HEK293 (cell line): ENCODE measurements around the gene GRM4.

Experiments used
- CTCF ChIA-PET: fragments of 350-600 bp; formaldehyde crosslinking; extraction: SDS; loops from one replicate; lab custom pipeline; 2021; ENCODE audit warnings: antibody characterized with exemption; lab: Yijun Ruan, JAX
- POLR2A ChIA-PET: fragments of 300-600 bp; formaldehyde crosslinking; extraction: SDS; loops from one replicate; lab custom pipeline; 2020; ENCODE audit warnings: antibody characterized with exemption, inconsistent platforms; lab: Yijun Ruan, JAX
- H3K27ac ChIP-seq: fragments of 200-500 bp; sonication (Bioruptor generic); 2 replicates; pipeline ENCODE4 v1.5.1; 2014; ENCODE audit warnings: low read depth, low read length, control low read depth, inconsistent platforms; ENCODE audit errors: extremely low read depth
- H3K36me3 ChIP-seq, 2 experiments: fragments of 200-500 bp in 1 of 2; sonication (Bioruptor generic) in 1 of 2; 1 replicate in 1 of 2; 2 replicates in 1 of 2; pipeline ENCODE4 v1.5.1; 2014 to 2017; ENCODE audit warnings: inconsistent platforms in 2 of 2, low read length in 2 of 2; ENCODE audit not compliant: control insufficient read depth in 2 of 2, insufficient read depth in 1 of 2
- H3K4me1 ChIP-seq: fragments of 200-500 bp; sonication (Bioruptor generic); 2 replicates; pipeline ENCODE4 v1.5.1; 2014; ENCODE audit warnings: mild to moderate bottlenecking, low read length, inconsistent platforms; ENCODE audit not compliant: control insufficient read depth, insufficient read depth
- H3K4me3 ChIP-seq: 2 replicates; pipeline ENCODE4 v1.5.1; 2011; ENCODE audit warnings: low read depth, mild to moderate bottlenecking, control low read depth, low read length, moderate library complexity
- H3K9me3 ChIP-seq: fragments of 200-500 bp; sonication (Bioruptor generic); 2 replicates; pipeline ENCODE4 v1.5.1; 2014; ENCODE audit warnings: low read depth, low read length, inconsistent platforms; ENCODE audit not compliant: control insufficient read depth, insufficient read depth
- GLI4 ChIP-seq: fragments of 450-650 bp; formaldehyde crosslinking; IDR thresholded peaks from 2 replicates; pipeline ENCODE4 v1.5.1; 2016; ENCODE audit warnings: missing biosample characterization, missing genetic modification characterization
- HOXA7 ChIP-seq: sonication (generic); formaldehyde crosslinking; IDR thresholded peaks from 2 replicates; pipeline ENCODE4 v1.8.1; 2022; ENCODE audit warnings: missing genetic modification reagents, borderline replicate concordance
- MEIS1 ChIP-seq: sonication (generic); formaldehyde crosslinking; IDR thresholded peaks from 2 replicates; pipeline ENCODE4 v1.8.1; 2022; ENCODE audit warnings: missing genetic modification reagents, mild to moderate bottlenecking, borderline replicate concordance
- MYNN ChIP-seq: fragments of 450-650 bp; formaldehyde crosslinking; IDR thresholded peaks from 2 replicates; pipeline ENCODE4 v1.5.1; 2016; ENCODE audit warnings: missing biosample characterization, missing genetic modification characterization, borderline replicate concordance
- MZF1 ChIP-seq: fragments of 450-650 bp; formaldehyde crosslinking; IDR thresholded peaks from 2 replicates; pipeline ENCODE4 v1.5.1; 2017; ENCODE audit warnings: missing biosample characterization, missing genetic modification characterization, borderline replicate concordance
- SCRT2 ChIP-seq: fragments of 450-650 bp; formaldehyde crosslinking; IDR thresholded peaks from 2 replicates; pipeline ENCODE4 v1.5.1; 2016; ENCODE audit warnings: missing biosample characterization, missing genetic modification characterization
- YY1 ChIP-seq: fragments of 450-650 bp; formaldehyde crosslinking; IDR thresholded peaks from 2 replicates; pipeline ENCODE4 v1.5.1; 2018; ENCODE audit warnings: missing biosample characterization, missing genetic modification characterization
- ZBTB1 ChIP-seq: fragments of 450-650 bp; formaldehyde crosslinking; IDR thresholded peaks from 2 replicates; pipeline ENCODE4 v1.5.1; 2016; ENCODE audit warnings: missing biosample characterization, missing genetic modification characterization
- ZBTB48 ChIP-seq: fragments of 450-650 bp; formaldehyde crosslinking; IDR thresholded peaks from 2 replicates; pipeline ENCODE4 v1.5.1; 2016; ENCODE audit warnings: missing biosample characterization, missing genetic modification characterization
- ZNF221 ChIP-seq: fragments of 450-650 bp; formaldehyde crosslinking; IDR thresholded peaks from 2 replicates; pipeline ENCODE4 v1.5.1; 2017; ENCODE audit warnings: missing biosample characterization, missing genetic modification characterization, borderline replicate concordance
- ZNF223 ChIP-seq: fragments of 450-650 bp; formaldehyde crosslinking; IDR thresholded peaks from 2 replicates; pipeline ENCODE4 v1.5.1; 2016; ENCODE audit warnings: missing biosample characterization, missing genetic modification characterization
- ZNF280C ChIP-seq: fragments of 450-650 bp; formaldehyde crosslinking; IDR thresholded peaks from 2 replicates; pipeline ENCODE4 v1.5.1; 2016; ENCODE audit warnings: missing biosample characterization, missing genetic modification characterization
- ZNF404 ChIP-seq: fragments of 450-650 bp; formaldehyde crosslinking; IDR thresholded peaks from 2 replicates; pipeline ENCODE4 v1.5.1; 2017; ENCODE audit warnings: missing biosample characterization, missing genetic modification characterization
- ZNF571 ChIP-seq: fragments of 450-650 bp; formaldehyde crosslinking; IDR thresholded peaks from 2 replicates; pipeline ENCODE4 v1.5.0; 2017; ENCODE audit warnings: missing biosample characterization, missing genetic modification characterization
- ZNF623 ChIP-seq: fragments of 450-650 bp; formaldehyde crosslinking; IDR thresholded peaks from 2 replicates; pipeline ENCODE4 v1.5.1; 2016; ENCODE audit warnings: missing biosample characterization, missing genetic modification characterization
- ZNF677 ChIP-seq: fragments of 450-650 bp; IDR thresholded peaks from 2 replicates; pipeline ENCODE4 v1.5.0; 2018; ENCODE audit warnings: missing biosample characterization, mild to moderate bottlenecking, missing genetic modification characterization, moderate library complexity
- ZNF707 ChIP-seq: fragments of 450-650 bp; formaldehyde crosslinking; IDR thresholded peaks from 2 replicates; pipeline ENCODE4 v1.5.1; 2016; ENCODE audit warnings: missing biosample characterization, missing genetic modification characterization
- ZNF76 ChIP-seq: fragments of 450-650 bp; formaldehyde crosslinking; IDR thresholded peaks from 2 replicates; pipeline ENCODE4; 2016; ENCODE audit warnings: low read depth, missing biosample characterization, missing genetic modification characterization, borderline replicate concordance
- TF ChIP-seq, protein P1 (sequence below): fragments of 450-650 bp; formaldehyde crosslinking; IDR thresholded peaks from 2 replicates; pipeline ENCODE4 v1.5.1; 2016; ENCODE audit warnings: missing biosample characterization, missing genetic modification characterization
- TF ChIP-seq, protein P2 (sequence below): fragments of 450-650 bp; formaldehyde crosslinking; IDR thresholded peaks from 2 replicates; pipeline ENCODE4 v1.5.1; 2016; ENCODE audit warnings: missing biosample characterization, missing genetic modification characterization

GRM4 gene

DNA sequence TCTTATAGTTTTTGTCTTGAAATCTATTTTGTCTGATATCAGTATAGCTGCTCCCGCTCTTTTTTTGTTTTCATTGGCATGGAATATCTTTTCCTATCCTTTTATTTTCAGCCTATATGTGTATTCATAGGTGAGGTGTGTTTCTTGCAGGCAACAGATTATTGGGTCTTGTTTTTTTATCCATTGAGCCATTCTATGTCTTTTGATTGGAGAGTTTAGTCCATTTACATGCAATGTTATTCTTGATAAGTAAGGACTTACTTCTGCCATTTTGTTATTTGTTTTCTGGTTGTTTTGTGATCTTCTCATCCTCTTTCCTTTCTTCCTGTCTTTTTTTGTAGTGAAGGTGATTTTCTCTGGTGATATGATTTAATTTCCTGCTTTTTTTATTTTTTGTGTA lies 24.0 kb upstream of the GRM4 start:
- Histone ChIP-seq H3K4me1 (no peaks in the 10 kb centered on the region), H3K9me3 (no peaks in the 10 kb centered on the region)
- CTCF ChIA-PET = interaction anchor here (0.7 to 1.4 kb wide), 3 partner anchors 9 to 235 kb away, joined by 3 to 4 read pairs (median 4); no protein-coding TSS in a partner anchor
- no peak for TF ChIP-seq ZNF280C
- no peak for TF ChIP-seq SCRT2 (tag by site-specific recombination)
- TF ChIP-seq MZF1 (tag by site-specific recombination) = no peak
- no peak for TF ChIP-seq HOXA7 (CRISPR knock-in tag)
- TF ChIP-seq ZNF404 (tag by site-specific recombination) = no peak
- TF ChIP-seq ZNF76 (tag by site-specific recombination) = no peak
- TF ChIP-seq ZBTB1 (tag by site-specific recombination) = no peak
- TF ChIP-seq ZNF571 (tag by site-specific recombination) = no peak
- no peak for TF ChIP-seq GLI4 (tag by site-specific recombination)
- TF ChIP-seq ZNF623 (tag by site-specific recombination) = no peak
- TF ChIP-seq ZBTB48 (tag by site-specific recombination) = no peak
- TF ChIP-seq, protein P1, sequence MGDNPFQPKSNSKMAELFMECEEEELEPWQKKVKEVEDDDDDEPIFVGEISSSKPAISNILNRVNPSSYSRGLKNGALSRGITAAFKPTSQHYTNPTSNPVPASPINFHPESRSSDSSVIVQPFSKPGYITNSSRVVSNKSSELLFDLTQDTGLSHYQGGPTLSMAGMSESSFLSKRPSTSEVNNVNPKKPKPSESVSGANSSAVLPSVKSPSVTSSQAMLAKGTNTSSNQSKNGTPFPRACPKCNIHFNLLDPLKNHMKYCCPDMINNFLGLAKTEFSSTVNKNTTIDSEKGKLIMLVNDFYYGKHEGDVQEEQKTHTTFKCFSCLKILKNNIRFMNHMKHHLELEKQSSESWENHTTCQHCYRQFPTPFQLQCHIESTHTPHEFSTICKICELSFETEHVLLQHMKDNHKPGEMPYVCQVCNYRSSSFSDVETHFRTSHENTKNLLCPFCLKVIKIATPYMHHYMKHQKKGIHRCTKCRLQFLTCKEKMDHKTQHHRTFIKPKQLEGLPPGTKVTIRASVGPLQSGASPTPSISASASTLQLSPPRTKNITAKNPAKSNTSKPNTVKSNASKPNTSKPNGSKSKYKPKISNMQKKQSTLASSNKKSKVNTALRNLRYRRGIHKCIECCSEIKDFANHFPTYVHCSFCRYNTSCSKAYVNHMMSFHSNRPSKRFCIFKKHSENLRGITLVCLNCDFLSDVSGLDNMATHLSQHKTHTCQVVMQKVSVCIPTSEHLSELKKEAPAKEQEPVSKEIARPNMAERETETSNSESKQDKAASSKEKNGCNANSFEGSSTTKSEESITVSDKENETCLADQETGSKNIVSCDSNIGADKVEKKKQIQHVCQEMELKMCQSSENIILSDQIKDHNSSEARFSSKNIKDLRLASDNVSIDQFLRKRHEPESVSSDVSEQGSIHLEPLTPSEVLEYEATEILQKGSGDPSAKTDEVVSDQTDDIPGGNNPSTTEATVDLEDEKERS = no peak
- TF ChIP-seq, all 188 proteins: peak for 0
- Histone ChIP-seq H3K4me3 (no peak overlapping the region), H3K36me3 (no peaks in the 10 kb centered on the region), H3K27ac (no peak overlapping the region)
- POLR2A ChIA-PET = no interaction called here

DNA sequence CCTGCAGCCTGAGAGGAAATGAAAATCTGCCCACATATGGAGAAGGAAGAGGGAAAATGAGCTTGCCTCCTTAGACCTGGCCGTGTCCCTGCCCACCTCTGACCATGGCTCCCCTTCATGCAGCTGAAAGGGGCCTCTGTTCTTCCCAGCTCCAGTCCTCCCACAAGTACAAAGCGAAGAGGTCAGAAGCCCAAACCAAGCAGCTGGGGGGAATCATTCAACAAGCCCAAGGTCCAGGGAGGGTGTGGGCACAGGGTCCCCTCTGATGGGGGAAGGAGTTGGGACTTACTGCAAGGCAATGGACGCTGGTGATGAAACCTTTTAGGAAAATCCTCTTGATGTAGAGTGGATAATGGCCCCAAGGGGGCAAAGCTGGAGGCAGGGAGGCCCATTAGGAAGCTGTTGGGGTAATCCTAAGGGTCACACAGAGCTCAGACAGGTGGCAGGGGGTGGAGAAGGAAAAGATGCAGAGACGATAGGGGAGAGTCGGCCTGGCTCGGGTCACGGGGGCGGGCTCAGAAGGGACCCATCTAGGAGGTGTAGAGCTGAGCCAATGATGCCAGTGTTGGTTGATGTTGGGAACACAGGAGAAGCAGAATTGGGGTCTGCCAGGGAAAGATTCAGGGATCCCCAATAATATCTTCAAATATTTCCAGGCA lies 16.1 kb upstream of the GRM4 start:
- POLR2A ChIA-PET = interaction anchor here (0.6 kb wide), 1 partner anchor 221 kb away, joined by 3 read pairs; no protein-coding TSS in a partner anchor
- CTCF ChIA-PET = interaction anchor here (0.6 to 3.2 kb wide), 12 partner anchors 9 to 831 kb away, joined by 3 to 39 read pairs (median 4); partner anchors contain the start of gene SMIM29

More for the DNA sequence above, 16.1 kb upstream of the GRM4 start:
- Histone ChIP-seq H3K36me3 (no peaks in the 10 kb centered on the region), H3K4me1 (no peaks in the 10 kb centered on the region), H3K4me3 (no peak overlapping the region), H3K9me3 (no peaks in the 10 kb centered on the region), H3K27ac (no peak overlapping the region)
- TF ChIP-seq, protein P2, sequence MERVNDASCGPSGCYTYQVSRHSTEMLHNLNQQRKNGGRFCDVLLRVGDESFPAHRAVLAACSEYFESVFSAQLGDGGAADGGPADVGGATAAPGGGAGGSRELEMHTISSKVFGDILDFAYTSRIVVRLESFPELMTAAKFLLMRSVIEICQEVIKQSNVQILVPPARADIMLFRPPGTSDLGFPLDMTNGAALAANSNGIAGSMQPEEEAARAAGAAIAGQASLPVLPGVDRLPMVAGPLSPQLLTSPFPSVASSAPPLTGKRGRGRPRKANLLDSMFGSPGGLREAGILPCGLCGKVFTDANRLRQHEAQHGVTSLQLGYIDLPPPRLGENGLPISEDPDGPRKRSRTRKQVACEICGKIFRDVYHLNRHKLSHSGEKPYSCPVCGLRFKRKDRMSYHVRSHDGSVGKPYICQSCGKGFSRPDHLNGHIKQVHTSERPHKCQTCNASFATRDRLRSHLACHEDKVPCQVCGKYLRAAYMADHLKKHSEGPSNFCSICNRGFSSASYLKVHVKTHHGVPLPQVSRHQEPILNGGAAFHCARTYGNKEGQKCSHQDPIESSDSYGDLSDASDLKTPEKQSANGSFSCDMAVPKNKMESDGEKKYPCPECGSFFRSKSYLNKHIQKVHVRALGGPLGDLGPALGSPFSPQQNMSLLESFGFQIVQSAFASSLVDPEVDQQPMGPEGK (tag by site-specific recombination) = no peak
- no peak for TF ChIP-seq ZNF677 (tag by site-specific recombination)
- no peak for TF ChIP-seq ZNF707 (tag by site-specific recombination)
- no peak for TF ChIP-seq MEIS1 (CRISPR knock-in tag)
- TF ChIP-seq ZNF221 (tag by site-specific recombination) = no peak
- no peak for TF ChIP-seq MYNN (tag by site-specific recombination)
- no peak for TF ChIP-seq ZNF223 (tag by site-specific recombination)
- TF ChIP-seq YY1 (tag by site-specific recombination) = no peak
